NCI-H2227 (cell line): ENCODE data around the gene SIRT6.
"Not testable (repeated sequence)": the region's sequence is repeated elsewhere in the genome, so short reads cannot be mapped to it uniquely, and the experiment has no call there.

Source experiments
- DNase-seq: peaks from one replicate; lab custom pipeline; 2025; ENCODE audit not compliant: unreplicated experiment; lab: John Stamatoyannopoulos, UW

The SIRT6 gene

DNA sequence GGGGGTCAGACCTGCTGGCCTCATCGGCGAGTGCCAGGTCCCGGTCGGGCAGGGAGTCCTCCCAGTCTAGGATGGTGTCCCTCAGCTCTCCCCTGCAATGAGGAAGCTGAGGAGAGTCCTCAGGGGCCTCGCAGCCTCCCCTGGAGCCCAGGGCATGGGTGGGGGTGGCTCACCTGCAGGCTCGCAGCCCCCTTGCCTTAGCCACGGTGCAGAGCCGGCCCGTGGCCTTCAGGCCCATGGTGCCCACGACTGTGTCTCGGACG lies 6.8 kb downstream of the SIRT6 start:
- DNase-seq: no peak

DNA sequence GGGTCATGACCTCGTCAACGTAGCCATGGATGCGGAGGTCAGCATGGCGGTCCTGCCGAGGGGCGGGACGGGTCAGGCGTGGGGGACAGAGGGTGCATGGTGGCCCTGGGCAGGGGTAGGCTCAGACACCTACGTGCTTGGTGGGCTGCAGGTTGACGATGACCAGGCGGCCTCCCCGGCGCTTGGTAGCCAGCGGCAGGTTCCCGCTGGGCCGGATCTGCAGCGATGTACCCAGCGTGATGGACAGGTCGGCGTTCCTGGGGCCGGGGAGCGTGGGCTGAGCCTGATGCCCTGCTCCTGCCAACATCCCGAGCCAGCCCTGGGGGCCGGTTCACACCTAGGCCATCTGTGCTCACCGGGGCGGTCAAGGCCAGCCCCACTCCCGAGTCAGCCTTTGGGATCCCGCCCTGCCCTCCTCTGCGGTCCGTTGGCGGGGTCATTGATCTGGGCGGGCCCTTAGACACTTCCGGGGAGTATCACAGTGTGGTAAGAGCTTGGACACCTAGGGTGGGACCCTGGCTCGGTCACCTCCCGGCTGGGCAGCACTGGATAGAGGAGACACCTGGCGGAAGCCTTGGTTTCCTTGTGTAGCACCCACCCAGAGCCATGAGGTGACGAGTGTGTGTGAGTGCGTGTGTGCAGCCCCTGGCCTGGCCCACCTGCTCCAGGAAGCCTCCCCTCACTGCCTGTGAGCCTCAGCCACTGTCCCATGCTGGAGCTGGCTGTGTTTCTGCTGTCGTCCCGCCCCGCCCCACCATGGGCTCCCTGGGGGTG lies 7.3 kb downstream of the SIRT6 start:
- DNase-seq: no peak

DNA sequence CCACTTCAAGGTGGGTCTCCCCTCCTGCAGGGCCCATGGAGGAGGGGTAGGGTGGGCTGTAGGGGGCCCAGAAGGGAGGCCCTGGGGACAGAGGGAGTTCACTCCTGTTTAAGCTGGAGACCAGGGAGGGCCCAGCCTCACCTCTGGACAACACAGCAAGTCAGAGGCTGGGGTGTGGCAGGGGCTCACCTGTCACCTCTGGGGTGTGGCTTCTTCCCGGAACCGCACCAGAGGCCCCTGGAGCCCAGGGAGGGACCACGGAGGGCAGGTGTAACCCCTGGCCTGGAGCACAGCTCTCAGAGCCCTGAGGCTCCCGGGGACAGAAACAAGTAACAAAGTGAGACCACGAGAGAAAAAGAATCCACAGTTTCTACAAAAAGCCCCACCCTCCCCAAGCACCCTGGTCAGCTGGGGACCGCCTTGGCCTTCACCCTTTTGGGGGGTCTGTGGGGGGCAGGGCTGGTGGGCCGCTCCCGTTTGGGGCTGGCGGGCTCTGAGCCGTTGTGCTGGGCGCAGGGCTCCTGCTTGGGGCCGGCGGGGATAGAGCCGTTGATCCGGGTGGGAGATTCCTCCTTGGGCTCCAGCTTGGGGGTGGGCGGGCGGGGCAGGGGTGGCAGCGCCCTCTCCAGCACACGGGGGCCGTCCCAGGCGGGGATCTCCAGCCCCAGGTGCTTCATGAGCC lies 8.0 kb downstream of the SIRT6 start:
- no peak for DNase-seq

DNA sequence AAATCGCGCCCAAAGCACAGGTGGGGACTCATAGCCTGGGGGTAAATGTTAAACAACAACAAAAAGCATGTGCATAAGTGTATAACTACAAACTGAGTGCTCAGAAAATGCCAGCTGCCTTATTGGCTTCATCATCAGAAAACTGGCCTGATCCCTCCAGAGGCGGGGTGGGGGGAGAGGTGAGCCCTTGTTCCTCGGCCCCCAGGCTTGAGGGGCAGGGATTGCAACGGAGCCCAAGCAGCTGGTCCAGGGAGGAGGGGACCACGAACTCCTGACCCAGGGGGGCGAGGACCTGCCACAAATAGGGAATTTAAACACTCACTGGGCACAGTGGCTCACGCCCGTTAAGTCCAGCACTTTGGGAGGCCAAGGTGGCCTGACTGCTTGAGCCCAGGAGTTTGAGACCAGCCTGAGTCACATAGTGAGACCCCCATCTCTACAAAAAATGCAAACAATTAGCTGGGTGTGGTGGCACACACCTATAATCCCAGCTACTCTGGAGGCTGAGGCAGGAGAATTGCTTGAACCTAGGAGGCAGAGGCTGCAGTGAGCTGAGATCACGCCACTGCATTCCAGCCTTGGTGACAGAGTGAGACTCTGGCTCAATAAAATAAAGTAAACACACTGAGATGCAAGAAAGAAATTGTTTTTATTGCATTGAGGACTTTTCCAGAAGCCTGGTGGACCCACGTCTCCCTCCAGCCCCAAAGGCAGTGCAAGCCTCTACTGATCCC lies 8.7 kb downstream of the SIRT6 start:
- DNase-seq: no peak

DNA sequence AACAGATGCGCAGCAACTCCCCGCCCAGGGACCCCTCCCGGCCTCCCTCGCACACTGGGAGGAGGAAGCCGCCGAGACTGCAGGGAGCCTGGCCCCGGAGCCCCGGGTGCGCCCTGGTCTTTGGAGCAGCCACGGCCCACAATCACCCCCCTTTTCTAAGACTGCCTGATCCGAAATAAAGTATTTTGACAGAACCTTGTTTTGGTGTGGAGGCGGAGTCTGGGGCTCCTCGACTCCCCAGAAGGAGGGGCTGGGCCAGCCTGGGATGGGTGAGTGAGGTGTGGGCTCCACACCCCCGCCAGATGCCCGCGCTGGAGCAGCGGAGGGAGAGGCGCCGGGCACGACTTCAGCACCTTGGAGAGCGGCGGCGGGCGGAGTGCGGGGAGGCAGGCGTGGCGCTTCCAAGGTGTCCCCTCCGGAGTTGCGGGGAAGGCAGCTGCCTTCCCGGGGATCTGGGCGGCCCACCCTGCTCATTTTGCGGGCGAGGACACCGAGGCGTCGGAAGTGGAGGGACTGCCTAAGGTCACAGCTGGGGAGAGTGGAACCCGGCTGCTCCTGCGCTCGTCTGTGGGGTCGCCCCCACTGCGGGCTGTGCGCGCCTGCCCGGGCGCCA lies 9.4 kb downstream of the SIRT6 start:
- DNase-seq: peak; percentile 34

DNA sequence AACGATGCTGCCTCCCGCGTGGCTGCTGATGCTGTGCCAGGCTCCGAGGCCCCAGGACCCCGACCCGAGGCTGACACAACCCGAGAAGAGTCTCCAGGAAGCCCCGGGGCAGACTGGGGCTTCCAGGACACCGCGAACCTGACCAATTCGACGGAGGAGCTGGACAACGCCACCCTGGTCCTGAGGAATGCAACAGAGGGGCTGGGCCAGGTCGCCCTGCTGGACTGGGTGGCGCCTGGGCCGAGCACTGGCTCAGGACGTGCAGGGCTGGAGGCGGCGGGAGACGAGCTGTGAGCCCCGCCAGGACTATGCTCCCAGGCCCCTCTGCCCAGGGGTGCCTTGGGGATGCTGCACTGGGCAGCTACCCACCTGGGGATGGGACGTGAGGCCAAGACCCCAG lies 10.7 kb downstream of the SIRT6 start:
- DNase-seq: no peak

DNA sequence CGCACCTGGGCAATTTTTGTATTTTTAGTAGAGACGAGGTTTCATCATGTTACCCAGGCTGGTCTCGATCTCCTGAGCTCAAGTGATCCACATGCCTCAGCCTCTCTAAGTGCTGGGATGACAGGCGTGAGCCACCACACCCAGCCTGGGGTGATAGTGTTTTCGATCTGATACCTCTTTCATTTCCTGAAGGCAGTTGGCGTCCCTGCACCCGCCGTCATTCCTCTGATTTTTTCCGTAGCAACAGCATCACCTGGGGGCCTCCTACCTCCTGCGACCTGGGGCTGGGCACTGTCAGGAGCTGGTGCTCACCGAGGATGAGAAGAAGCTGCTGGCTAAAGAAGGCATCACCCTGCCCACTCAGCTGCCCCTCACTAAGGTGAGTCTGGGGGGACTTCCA lies 18.1 kb downstream of the SIRT6 start:
- no peak for DNase-seq

DNA sequence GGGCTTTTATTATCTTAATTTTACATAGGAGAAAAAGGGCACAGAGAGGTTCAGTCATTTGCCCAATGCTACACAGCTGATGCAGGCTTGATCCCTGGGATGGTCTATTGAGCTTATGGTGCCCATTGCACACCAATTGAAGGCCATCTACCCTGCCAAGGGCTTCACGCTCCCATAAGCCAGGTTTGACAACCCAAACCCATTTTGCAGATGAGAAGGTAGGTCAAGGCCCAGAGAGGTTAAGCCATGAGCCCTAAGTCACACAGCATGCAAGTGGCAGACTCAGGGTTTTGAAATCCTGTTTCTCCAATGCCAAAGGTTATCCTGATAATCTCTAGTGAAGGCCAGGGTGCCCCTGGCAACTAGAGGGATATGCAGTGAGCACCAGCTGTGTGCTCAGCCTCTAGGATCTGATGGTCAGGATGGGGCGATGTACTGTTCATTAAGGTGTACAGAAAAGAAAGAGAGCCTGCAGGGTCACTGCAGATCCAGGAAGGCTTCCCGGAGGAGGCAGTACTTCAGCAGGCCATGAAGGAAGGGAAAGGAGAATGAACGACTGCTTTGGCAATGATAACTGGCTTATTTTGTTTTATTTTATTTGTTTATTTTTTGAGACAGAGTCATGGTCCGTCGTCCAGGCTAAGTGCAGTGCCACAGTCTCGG lies 20.8 kb downstream of the SIRT6 start:
- no peak for DNase-seq

DNA sequence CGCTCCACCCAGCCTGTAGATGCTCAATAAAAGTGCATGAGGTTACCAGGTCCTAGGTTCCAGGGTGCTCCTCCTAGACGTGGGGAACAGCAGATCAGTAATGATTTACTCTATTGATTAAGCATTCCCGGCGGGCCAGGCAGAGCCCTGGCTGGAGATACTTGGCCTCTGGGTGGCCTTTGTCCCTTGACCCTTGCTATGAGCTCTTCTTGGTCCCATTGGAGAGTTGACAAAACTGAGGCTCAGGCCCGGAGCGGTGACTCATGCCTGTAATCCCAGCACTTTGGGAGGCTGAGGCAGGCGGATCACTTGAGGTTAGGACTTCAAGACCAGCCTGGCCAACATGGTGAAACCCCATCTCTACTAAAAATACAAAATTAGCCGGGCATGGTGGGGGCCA lies 24.4 kb downstream of the SIRT6 start:
- DNase-seq: not testable (repeated sequence)

DNA sequence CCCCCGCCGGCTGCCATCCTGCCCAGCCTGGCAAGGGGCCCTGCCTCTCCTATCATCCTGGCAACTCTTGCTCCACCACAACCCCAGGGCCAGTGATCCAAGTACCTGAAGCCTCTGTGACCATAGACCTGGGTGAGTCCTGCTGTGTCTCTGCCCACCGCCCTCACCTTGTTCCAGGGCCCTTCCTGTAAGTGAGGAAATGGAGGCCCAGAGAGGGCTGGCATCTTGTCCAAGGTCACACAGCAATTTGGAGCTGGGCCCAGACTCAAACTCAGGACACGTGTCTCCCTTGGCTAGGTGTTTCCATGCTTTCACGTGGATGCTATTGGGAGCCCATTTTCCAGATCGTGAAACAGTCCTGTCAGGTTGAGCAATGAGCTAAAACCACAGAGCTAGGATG lies 25.2 kb downstream of the SIRT6 start:
- no peak for DNase-seq

DNA sequence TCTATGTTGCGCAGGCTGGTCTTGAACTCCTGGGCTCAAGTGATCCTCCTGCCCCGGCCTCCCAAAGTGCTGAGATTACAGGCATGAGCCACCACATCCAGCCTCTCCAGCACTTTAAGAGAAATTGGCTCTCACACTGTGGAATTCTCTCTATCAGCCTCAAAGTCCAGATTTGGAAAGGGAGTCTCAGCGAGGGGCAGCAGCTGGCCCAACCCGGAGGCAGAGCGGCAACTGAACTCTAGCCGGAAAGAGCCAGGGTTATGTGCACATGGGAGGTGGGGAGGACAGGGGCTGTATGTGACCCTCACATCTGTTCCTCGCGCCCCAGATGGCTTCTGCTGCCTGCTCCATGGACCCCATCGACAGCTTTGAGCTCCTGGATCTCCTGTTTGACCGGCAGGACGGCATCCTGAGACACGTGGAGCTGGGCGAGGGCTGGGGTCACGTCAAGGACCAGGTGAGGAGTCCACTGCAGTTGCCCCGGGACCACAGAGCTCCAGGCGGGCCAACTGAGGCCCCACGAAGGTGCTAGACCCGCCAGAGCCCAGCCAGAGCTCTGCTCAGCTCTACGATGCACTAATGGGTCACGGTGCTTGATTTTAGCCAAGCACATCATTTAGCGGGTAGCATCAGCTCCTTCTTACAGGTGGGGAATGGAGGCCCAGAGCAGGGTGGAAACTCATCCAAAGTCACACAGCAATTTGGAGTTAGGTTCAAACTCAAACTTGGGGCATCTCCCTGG lies 27.6 kb downstream of the SIRT6 start:
- no peak for DNase-seq

DNA sequence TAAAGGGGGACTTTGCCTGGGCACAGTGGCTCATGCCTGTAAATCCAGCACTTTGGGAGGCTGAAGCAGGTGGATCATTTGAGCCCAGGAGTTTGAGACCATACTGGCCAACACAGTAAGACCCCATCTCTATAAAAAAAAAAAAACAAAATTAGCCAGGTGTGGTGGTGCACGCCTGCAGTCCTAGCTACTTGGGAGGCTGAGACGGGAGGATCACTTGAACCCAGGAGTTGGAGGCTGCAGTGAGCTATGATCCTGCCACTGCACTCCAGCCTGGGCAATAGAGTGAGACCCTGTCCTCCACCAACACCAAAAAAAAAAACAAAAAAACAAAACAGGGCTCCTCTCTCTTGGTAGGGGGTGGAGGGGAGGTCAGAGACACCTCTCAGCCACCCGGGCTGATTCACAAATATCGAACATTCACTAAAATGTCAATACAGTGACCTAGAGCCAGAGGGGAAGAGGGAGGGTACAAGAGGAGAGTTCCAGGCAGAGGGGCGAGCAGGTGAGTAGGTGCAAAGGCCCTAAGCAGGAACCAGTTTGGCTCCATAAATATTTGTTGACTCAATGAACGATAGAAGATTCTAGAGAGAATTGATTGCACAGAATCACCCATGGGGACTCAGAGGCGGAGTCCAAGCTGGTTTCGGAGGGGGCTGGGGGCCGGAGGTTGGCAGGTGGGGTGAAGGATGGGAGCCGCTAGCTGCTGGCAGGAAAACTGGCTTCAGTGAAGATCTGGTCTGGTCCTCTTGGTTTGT lies 29.9 kb downstream of the SIRT6 start:
- DNase-seq: no peak

DNA sequence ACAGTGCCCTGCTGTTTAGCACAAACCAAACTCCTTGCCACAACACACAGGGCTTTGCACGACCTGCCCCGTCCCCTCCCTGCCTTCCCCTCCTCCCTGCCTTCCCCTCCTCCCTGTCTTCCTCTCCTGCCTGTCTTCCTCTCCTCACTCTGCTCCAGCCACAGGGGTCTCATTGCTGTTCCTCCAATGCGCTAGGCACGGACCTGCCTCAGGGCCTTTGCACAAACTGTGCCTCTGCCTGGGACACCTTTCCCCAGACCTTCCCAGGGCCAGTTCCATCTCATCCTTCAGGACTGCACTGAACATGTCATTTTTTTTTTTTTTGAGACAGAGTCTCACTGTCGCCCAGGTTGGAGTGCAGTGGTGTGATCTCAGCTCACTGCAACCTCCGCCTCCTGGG lies 30.7 kb downstream of the SIRT6 start:
- DNase-seq: no peak

DNA sequence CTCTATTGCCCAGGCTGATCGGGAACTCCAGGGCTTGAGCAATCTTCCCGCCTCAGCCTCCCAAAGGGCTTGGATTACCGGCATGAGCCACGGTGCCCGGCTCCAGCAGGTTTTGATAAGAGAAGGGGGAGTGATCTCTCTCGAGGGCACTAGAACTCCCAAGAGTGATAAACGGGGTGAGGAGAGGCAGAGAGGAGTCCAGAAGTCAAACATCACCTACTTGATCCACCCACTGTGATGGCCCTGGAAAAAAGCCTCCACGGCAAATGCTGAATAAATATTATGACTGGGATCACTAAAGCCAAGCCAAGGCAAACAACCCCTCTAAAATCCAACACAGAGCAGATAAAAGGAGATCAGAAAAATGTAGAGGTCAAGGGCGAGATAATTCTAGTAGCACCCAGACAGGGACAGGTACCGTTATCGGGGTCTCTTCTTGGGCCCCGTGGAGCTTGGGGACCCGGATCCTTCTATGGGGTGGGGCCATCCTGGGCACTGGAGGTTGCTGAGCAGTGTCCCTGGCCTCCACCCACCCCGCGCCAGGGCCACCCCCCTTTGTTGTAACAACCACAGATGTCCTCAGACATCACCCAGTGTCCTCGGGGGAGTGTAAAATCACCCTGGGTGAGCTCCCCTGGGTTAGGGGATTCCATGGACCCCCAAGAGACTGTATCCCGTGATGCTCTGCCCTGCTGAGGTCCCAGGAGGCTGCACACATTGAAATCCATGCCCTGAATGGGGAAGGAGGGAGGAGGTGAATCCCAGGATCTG lies 32.7 kb downstream of the SIRT6 start:
- no peak for DNase-seq

DNA sequence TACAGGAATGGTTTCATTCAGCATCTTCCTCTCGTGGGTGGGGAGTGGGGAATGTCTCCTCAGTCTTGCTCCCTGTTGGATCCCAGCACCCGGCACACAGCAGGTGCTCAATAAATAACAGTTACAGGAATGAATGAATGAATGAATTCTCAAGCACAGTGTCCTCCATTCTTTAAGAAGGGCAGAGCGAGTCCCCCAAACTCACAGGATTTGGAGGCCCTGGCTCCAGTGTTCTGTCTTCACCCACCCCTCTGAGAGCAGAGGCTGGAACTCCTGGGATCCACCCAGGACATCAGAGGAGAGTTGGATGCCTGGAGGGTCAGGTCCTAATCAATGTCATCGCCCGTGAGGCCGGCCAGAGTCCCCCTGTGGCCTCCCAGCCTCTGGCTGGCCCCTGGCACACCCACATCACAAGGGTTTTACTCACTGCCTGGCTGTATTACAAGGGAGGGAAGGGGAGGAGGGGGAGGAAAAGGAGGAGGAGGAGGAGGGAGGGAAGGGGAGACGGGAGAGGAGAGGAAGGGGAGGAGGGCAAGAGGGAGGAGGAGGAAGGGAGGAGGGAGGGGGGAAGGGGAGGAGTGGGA lies 37.6 kb downstream of the SIRT6 start:
- DNase-seq: no peak

DNA sequence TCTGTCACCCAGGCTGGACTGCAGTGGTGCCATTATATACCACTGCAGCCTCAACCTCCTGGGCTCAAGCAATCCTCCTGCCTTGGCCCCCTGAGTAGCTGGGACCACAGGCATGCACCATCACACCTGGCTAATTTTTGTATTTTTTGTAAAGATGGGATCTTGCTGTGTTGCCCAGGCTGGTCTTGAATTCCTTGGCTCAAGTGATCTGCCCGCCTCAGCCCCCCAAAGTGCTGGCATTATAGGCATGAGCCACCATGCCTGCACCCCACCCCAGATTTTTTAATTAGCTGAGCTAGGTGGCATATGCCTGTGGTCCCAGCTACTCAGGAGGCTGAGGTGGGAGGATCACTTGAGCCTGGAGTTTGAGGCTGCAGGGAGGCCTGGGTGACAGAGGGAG lies 39.4 kb downstream of the SIRT6 start:
- not testable (repeated sequence) for DNase-seq

DNA sequence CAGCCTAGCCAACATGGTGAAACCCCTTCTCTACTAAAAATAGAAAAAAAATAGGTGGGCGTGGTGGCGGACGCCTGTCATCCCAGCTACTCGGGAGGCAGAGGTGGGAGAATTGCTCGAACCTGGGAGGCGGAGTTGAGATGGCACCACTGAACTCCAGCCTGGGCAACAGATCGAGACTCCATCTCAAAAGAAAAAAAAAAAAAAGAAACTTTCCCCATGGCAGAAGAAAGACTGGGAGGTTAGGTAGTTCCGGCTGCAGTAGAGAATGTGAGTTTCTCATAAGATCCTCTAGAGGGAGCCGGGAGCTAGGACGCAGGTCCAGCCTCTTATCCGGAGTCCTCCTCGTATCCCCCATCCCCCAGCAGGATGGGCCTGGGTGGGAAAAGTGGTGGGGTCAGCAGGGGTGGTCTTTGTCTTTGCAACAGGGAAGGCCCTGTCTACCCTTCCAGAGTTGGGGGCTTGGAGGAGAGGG lies 42.1 kb downstream of the SIRT6 start:
- DNase-seq: peak; percentile 58

DNA sequence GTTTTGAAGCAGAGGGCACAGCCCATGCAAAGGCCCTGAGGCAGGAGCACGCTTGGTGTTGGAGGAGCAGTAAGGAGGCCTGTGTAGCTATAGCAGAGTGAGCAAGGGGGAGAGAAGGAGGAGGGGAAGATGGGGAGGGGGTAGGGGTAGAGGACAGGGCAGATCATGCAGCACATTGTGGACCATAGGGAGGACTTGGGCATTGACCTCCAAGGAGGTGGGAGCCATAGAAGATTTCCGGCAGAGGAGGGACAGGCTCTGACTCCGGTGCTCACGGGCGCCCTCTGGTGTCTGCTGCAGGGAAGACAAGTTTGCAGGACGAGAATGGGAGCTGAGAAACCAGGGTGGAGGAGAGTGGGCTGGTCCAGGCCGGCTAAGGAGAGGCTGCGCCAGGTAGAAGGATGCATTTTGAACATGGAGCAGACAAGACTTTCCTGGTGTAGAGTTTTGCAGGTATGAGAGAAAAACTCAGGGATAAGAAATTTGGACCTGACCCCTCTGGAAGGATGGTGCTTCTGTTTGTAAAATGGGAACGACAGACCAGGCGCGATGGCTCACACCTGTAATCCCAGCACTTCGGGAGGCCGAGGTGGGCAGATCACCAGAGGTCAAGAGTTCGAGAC lies 42.6 kb downstream of the SIRT6 start:
- DNase-seq: peak; percentile 36
